Panc1 (cell line): ENCODE results near the gene LRP11.

ENCODE experiments used
- CTCF ChIP-seq: fragments of 450-650 bp; IDR thresholded peaks from 2 replicates; pipeline ENCODE4 v1.5.1; 2017; ENCODE audit warnings: mild to moderate bottlenecking
- SIN3A ChIP-seq: IDR thresholded peaks from 2 replicates; pipeline ENCODE4 v1.6.1; 2012; ENCODE audit warnings: low read depth, mild to moderate bottlenecking, low read length, moderate library complexity, borderline replicate concordance; ENCODE audit not compliant: insufficient read depth

GRCh38 chr6:149895048-149895590, 31.0 kb upstream of the LRP11 start:
- TF ChIP-seq CTCF: no peak; the same call in 1 of the 2 replicates
- TF ChIP-seq SIN3A: no peak
